ENCODE measurements around the gene FES.

The FES gene

GRCh38 chr15:90876512-90877170 lies 7.7 kb upstream of the FES start:
- no peak for DNase-seq
- peaks cover 20% of the 10 kb centered on the region for H3K36me3 Mint-ChIP-seq (ENCODE audit: low read depth)
- no peak overlapping the region for H3K4me3 Mint-ChIP-seq
- H3K27me3 Mint-ChIP-seq (ENCODE audit: low read depth, poor library complexity), result peaks cover 3% of the 10 kb centered on the region
- TF ChIP-seq CTCF (IDR thresholded peaks at IDR 0.05), result no peak
- H3K27ac Mint-ChIP-seq, result no peak overlapping the region
- H3K9me3 Mint-ChIP-seq, result no peaks in the 10 kb centered on the region
- peaks cover 31% of the 10 kb centered on the region for H3K4me1 Mint-ChIP-seq

- H3K36me3 Mint-ChIP-seq (ENCODE audit: low read depth), result peaks cover 20% of the 10 kb centered on the region
- peaks cover under 1% of the 10 kb centered on the region for H3K27me3 Mint-ChIP-seq (ENCODE audit: low read depth, poor library complexity)
- H3K9me3 Mint-ChIP-seq, result no peaks in the 10 kb centered on the region
These were observed 7.0 kb upstream of the FES start for GRCh38 chr15:90877315-90877714.

GRCh38 chr15:90877996-90878395 lies 6.3 kb upstream of the FES start:
- H3K4me3 Mint-ChIP-seq, result no peak overlapping the region
- DNase-seq, result no peak
- peaks cover 20% of the 10 kb centered on the region for H3K36me3 Mint-ChIP-seq (ENCODE audit: low read depth)
- H3K9me3 Mint-ChIP-seq, result no peaks in the 10 kb centered on the region
- no peak overlapping the region for H3K27ac Mint-ChIP-seq
- no peak for TF ChIP-seq CTCF (IDR thresholded peaks at IDR 0.05)
- H3K27me3 Mint-ChIP-seq (ENCODE audit: low read depth, poor library complexity), result no peaks in the 10 kb centered on the region
- peaks cover 21% of the 10 kb centered on the region for H3K4me1 Mint-ChIP-seq

More at GRCh38 chr15:90877315-90877714, 7.0 kb upstream of the FES start:
- DNase-seq, result no peak
- H3K4me1 Mint-ChIP-seq, result peaks cover 28% of the 10 kb centered on the region
- no peak overlapping the region for H3K4me3 Mint-ChIP-seq
- no peak for TF ChIP-seq CTCF (IDR thresholded peaks at IDR 0.05)
- no peak overlapping the region for H3K27ac Mint-ChIP-seq

GRCh38 chr15:90878660-90879059 lies 5.6 kb upstream of the FES start:
- H3K27ac Mint-ChIP-seq, result no peak overlapping the region
- peaks cover 15% of the 10 kb centered on the region for H3K4me1 Mint-ChIP-seq
- H3K4me3 Mint-ChIP-seq, result no peak overlapping the region
- no peaks in the 10 kb centered on the region for H3K9me3 Mint-ChIP-seq
- no peaks in the 10 kb centered on the region for H3K27me3 Mint-ChIP-seq (ENCODE audit: low read depth, poor library complexity)
- no peak for DNase-seq
- H3K36me3 Mint-ChIP-seq (ENCODE audit: low read depth), result peaks cover 20% of the 10 kb centered on the region
- TF ChIP-seq CTCF (IDR thresholded peaks at IDR 0.05), result no peak

- TF ChIP-seq CTCF (IDR thresholded peaks at IDR 0.05), result no peak
- H3K27ac Mint-ChIP-seq, result no peak overlapping the region
These were observed 4.5 kb upstream of the FES start for GRCh38 chr15:90879730-90880366.

More at GRCh38 chr15:90879730-90880366, 4.5 kb upstream of the FES start:
- H3K36me3 Mint-ChIP-seq (ENCODE audit: low read depth), result peaks cover 20% of the 10 kb centered on the region
- DNase-seq, result no peak
- no peaks in the 10 kb centered on the region for H3K27me3 Mint-ChIP-seq (ENCODE audit: low read depth, poor library complexity)
- no peaks in the 10 kb centered on the region for H3K9me3 Mint-ChIP-seq
- no peak overlapping the region for H3K4me3 Mint-ChIP-seq
- peaks cover 5% of the 10 kb centered on the region for H3K4me1 Mint-ChIP-seq
